H1 (cell line): Measurements from ENCODE around the gene RGS4. TPM values are rescaled to one million over a fixed set of nuclear protein-coding genes. Genes with fewer than 3 reads are reported as not detected.

ENCODE experiments used
- CTCF ChIA-PET: fragments of 300-600 bp; sonication (Branson Sonifier 250); formaldehyde crosslinking; loops from one replicate; lab custom pipeline; 2021; ENCODE audit not compliant: partially characterized antibody; lab: Charles Lee
- POLR2A ChIA-PET: fragments of 300-600 bp; sonication (Branson Sonifier 250); formaldehyde crosslinking; loops from one replicate; lab custom pipeline; 2021; ENCODE audit warnings: inconsistent platforms; ENCODE audit not compliant: partially characterized antibody; lab: Charles Lee
- DNase-seq, 2 experiments: peaks; one replicate each; pipeline versions ENCODE4 v3.0.0 to v3.0.0-alpha.2; 2010 to 2022; ENCODE audit warnings: low spot score in 2 of 2, low read depth in 1 of 2, mixed read lengths in 1 of 2
- FAIRE-seq: peaks from 2 replicates; lab custom pipeline; 2011; peaks lifted over from hg19 to GRCh38; lab: Jason Lieb, UNC
- H2AFZ ChIP-seq: 2 replicates; pipeline ENCODE4 v1.8.1; 2012; ENCODE audit warnings: low read length, inconsistent platforms
- H2AK5ac ChIP-seq: 2 replicates; pipeline ENCODE4 v1.6.1; 2013; ENCODE audit warnings: low read depth, low read length
- H2BK120ac ChIP-seq: replicated peaks from 2 replicates; pipeline ENCODE3; 2013; ENCODE audit warnings: low read depth, low read length, inconsistent platforms
- H2BK12ac ChIP-seq: 2 replicates; pipeline ENCODE4 v1.6.1; 2013; ENCODE audit warnings: low read depth, low read length
- H2BK15ac ChIP-seq: 2 replicates; pipeline ENCODE4 v1.6.1; 2013; ENCODE audit warnings: low read length
- H2BK20ac ChIP-seq: 2 replicates; pipeline ENCODE4 v1.6.1; 2013; ENCODE audit warnings: low read length
- H2BK5ac ChIP-seq: 2 replicates; pipeline ENCODE4 v1.6.1; 2013; ENCODE audit warnings: low read depth, low read length
- H3K14ac ChIP-seq: 2 replicates; pipeline ENCODE4 v1.6.1; 2013; ENCODE audit warnings: inconsistent platforms; ENCODE audit not compliant: insufficient read length
- H3K18ac ChIP-seq: 2 replicates; pipeline ENCODE4 v1.6.1; 2013; ENCODE audit warnings: low read length; ENCODE audit errors: extremely low read depth
- H3K23ac ChIP-seq: 2 replicates; pipeline ENCODE4 v1.6.1; 2013; ENCODE audit warnings: inconsistent platforms; ENCODE audit not compliant: insufficient read length
- H3K23me2 ChIP-seq: 2 replicates; pipeline ENCODE4 v1.6.1; 2013; ENCODE audit warnings: low read depth, low read length
- H3K27ac ChIP-seq: 2 replicates; pipeline ENCODE4 v1.6.1; 2011; ENCODE audit warnings: low read depth, low read length, inconsistent platforms
- H3K27me3 ChIP-seq, 4 experiments: replicated peaks in 1 of 4; 1 replicate in 1 of 4; 2 replicates in 3 of 4; pipeline versions ENCODE4 v1.6.1 to v1.8.1; 2011 to 2013; ENCODE audit warnings: low read length in 3 of 4, mild to moderate bottlenecking in 3 of 4, inconsistent platforms in 2 of 4, mixed read lengths in 2 of 4, moderate library complexity in 1 of 4; ENCODE audit not compliant: control insufficient read depth in 3 of 4, insufficient read depth in 3 of 4; ENCODE audit errors: extremely low read depth in 1 of 4
- H3K36me3 ChIP-seq, 4 experiments: 2 replicates each; pipeline versions ENCODE4 v1.6.1 to v1.8.1; 2011 to 2013; ENCODE audit warnings: mild to moderate bottlenecking in 4 of 4, low read length in 3 of 4, moderate library complexity in 2 of 4, control low read depth in 1 of 4, inconsistent platforms in 1 of 4; ENCODE audit not compliant: insufficient read depth in 4 of 4, control insufficient read depth in 2 of 4
- H3K4ac ChIP-seq: replicated peaks from 2 replicates; pipeline ENCODE3; 2013; ENCODE audit warnings: low read length, low read depth, mixed read lengths, inconsistent platforms; ENCODE audit not compliant: insufficient read length
- H3K4me1 ChIP-seq, 4 experiments: replicated peaks in 1 of 4; 1 replicate in 1 of 4; 2 replicates in 3 of 4; pipeline versions ENCODE4 v1.6.1 to v1.8.1; 2011 to 2013; ENCODE audit warnings: low read length in 3 of 4, inconsistent platforms in 2 of 4, mixed read lengths in 1 of 4; ENCODE audit not compliant: insufficient read depth in 4 of 4, control insufficient read depth in 3 of 4
- H3K4me2 ChIP-seq, 2 experiments: 2 replicates each; pipeline versions ENCODE4 v1.6.1 to v1.8.1; 2011 to 2013; ENCODE audit warnings: low read depth in 2 of 2, low read length in 2 of 2, control low read depth in 1 of 2, inconsistent platforms in 1 of 2, mild to moderate bottlenecking in 1 of 2; ENCODE audit not compliant: insufficient read depth in 1 of 2
- H3K4me3 ChIP-seq, 4 experiments: fragments of 200-600, 300-600 bp in 1 of 4; sonication (generic), shearing (Covaris generic), sonication (Bioruptor Twin) in 1 of 4; 2 replicates each; pipeline versions ENCODE4 v1.5.1 to v1.8.1; 2011 to 2016; ENCODE audit warnings: low read length in 4 of 4, low read depth in 3 of 4, control low read depth in 2 of 4, inconsistent platforms in 2 of 4, mild to moderate bottlenecking in 2 of 4, mixed read lengths in 1 of 4, moderate library complexity in 1 of 4; ENCODE audit not compliant: insufficient read depth in 2 of 4; ENCODE audit errors: extremely low read depth in 1 of 4
- H3K56ac ChIP-seq: replicated peaks from 2 replicates; pipeline ENCODE3; 2013; ENCODE audit warnings: low read depth, mild to moderate bottlenecking, mixed read lengths, low read length, inconsistent platforms; ENCODE audit not compliant: insufficient read length
- H3K79me1 ChIP-seq: 2 replicates; pipeline ENCODE4 v1.6.1; 2013; ENCODE audit warnings: low read depth, low read length, control low read depth
- H3K79me2 ChIP-seq, 2 experiments: 2 replicates each; pipeline versions ENCODE4 v1.6.1 to v1.8.1; 2012 to 2013; ENCODE audit warnings: low read length in 2 of 2, mild to moderate bottlenecking in 2 of 2, inconsistent platforms in 1 of 2; ENCODE audit not compliant: insufficient read depth in 2 of 2, control insufficient read depth in 1 of 2
- H3K9ac ChIP-seq, 4 experiments: replicated peaks in 1 of 4; 1 replicate in 1 of 4; 2 replicates in 3 of 4; pipeline versions ENCODE4 v1.6.1 to v1.8.1; 2011 to 2013; ENCODE audit warnings: low read depth in 3 of 4, low read length in 3 of 4, control low read depth in 2 of 4, mild to moderate bottlenecking in 2 of 4, moderate library complexity in 2 of 4, inconsistent platforms in 1 of 4; ENCODE audit errors: extremely low read depth in 1 of 4
- H3K9me3 ChIP-seq, 2 experiments: 2 replicates each; pipeline versions ENCODE4 v1.6.1 to v1.8.1; 2012 to 2013; ENCODE audit warnings: mild to moderate bottlenecking in 2 of 2, moderate library complexity in 2 of 2, control low read depth in 1 of 2, inconsistent platforms in 1 of 2, low read depth in 1 of 2, low read length in 1 of 2, mixed read lengths in 1 of 2; ENCODE audit not compliant: insufficient read depth in 2 of 2
- H4K20me1 ChIP-seq, 2 experiments: replicated peaks in 1 of 2; 2 replicates each; pipeline versions ENCODE3 to v1.8.1; 2011 to 2013; ENCODE audit warnings: inconsistent platforms in 2 of 2, low read length in 2 of 2, mild to moderate bottlenecking in 1 of 2; ENCODE audit not compliant: insufficient read depth in 2 of 2, control insufficient read depth in 1 of 2
- H4K5ac ChIP-seq: 2 replicates; pipeline ENCODE4 v1.6.1; 2013; ENCODE audit warnings: low read length, low read depth, mixed read lengths, inconsistent platforms; ENCODE audit not compliant: insufficient read length
- H4K8ac ChIP-seq: 2 replicates; pipeline ENCODE4 v1.8.0; 2013; ENCODE audit warnings: mild to moderate bottlenecking, moderate library complexity, low read length, inconsistent platforms; ENCODE audit not compliant: insufficient read depth; ENCODE audit errors: extremely low read depth
- H4K91ac ChIP-seq: replicated peaks from 2 replicates; pipeline ENCODE3; 2013; ENCODE audit warnings: low read length, mixed read lengths, inconsistent platforms; ENCODE audit not compliant: insufficient read length
- BACH1 ChIP-seq: IDR thresholded peaks from 2 replicates; pipeline ENCODE4 v1.6.1; 2012; ENCODE audit warnings: low read length, improper control_type of control experiment
- BRCA1 ChIP-seq: IDR thresholded peaks from 2 replicates; pipeline ENCODE4 v1.6.1; 2012; ENCODE audit warnings: low read depth, low read length, improper control_type of control experiment
- CEBPB ChIP-seq: IDR thresholded peaks from 2 replicates; pipeline ENCODE4 v1.6.1; 2012; ENCODE audit warnings: low read depth, low read length
- CHD2 ChIP-seq: IDR thresholded peaks from 2 replicates; pipeline ENCODE4 v1.6.1; 2012; ENCODE audit warnings: low read length, improper control_type of control experiment
- FOSL1 ChIP-seq: IDR thresholded peaks from 2 replicates; pipeline ENCODE4 v1.6.1; 2011; ENCODE audit warnings: mild to moderate bottlenecking, low read depth, low read length, moderate library complexity; ENCODE audit not compliant: insufficient read depth
- HDAC2 ChIP-seq, 2 experiments: fragments of 300-600 bp in 1 of 2; sonication (generic) in 1 of 2; IDR thresholded peaks; 2 replicates each; pipeline ENCODE4 v1.6.1; 2011 to 2012; ENCODE audit warnings: low read depth in 2 of 2, low read length in 2 of 2, mild to moderate bottlenecking in 2 of 2, moderate library complexity in 2 of 2, borderline replicate concordance in 1 of 2, inconsistent platforms in 1 of 2
- MAFK ChIP-seq: IDR thresholded peaks from 2 replicates; pipeline ENCODE4 v1.6.1; 2012; ENCODE audit warnings: low read depth, mild to moderate bottlenecking, improper control_type of control experiment, low read length
- POLR2AphosphoS5 ChIP-seq: IDR thresholded peaks from 2 replicates; pipeline ENCODE4 v1.6.1; 2011; ENCODE audit warnings: low read depth, low read length
- RFX5 ChIP-seq: IDR thresholded peaks from 2 replicates; pipeline ENCODE4 v1.6.1; 2011; ENCODE audit warnings: low read depth, low read length, improper control_type of control experiment, borderline replicate concordance
- TAF1 ChIP-seq: IDR thresholded peaks from 2 replicates; pipeline ENCODE4 v1.6.1; 2011; ENCODE audit warnings: mild to moderate bottlenecking, low read depth, low read length
- WGBS, 2 experiments: shearing (Covaris generic) in 1 of 2; methylation state at CpG; one replicate each; pipeline versions ENCODE4 v1.1.6 to v1.1.7; 2013 to 2015; ENCODE audit warnings: low lambda C conversion rate in 2 of 2, mixed read lengths in 2 of 2, inconsistent platforms in 1 of 2, low coverage in 1 of 2, missing lambda C conversion rate in 1 of 2; ENCODE audit not compliant: insufficient replicate concordance in 2 of 2, insufficient coverage in 1 of 2, insufficient read length in 1 of 2; ENCODE audit errors: extremely low coverage in 1 of 2, missing lambda C conversion rate in 1 of 2; 5-methylcytosine and 5-hydroxymethylcytosine counted together
- polyA plus RNA-seq, 7 experiments: library from polyadenylated mRNA; depleted of rRNA in 3 of 7; stranded (reverse) in 5 of 7; unstranded in 2 of 7; fragments of >200 nt in 5 of 7; fragments of 200-250 nt in 2 of 7; gene quantifications; 1 replicate in 5 of 7; 2 replicates in 1 of 7; 4 replicates in 1 of 7; pipeline versions ENCODE4 v1.2.1 to v1.2.3, GENCODE V29; 2011 to 2013; ENCODE audit warnings: missing spikeins in 2 of 7, mixed read lengths in 2 of 7
- total RNA-seq: library from RNA; stranded (reverse); fragmentation: NEBNext Ultra II Directional; extraction: Animal tissue kit (Norgen Biotek cat#: 25700); gene quantifications from 2 replicates; pipeline ENCODE4 v1.2.1, GENCODE V29; 2021
- TF ChIP-seq, protein P1 (sequence below): IDR thresholded peaks from 2 replicates; pipeline ENCODE4 v1.6.1; 2011; ENCODE audit warnings: low read length, improper control_type of control experiment
- TF ChIP-seq, protein P2 (sequence below): IDR thresholded peaks from 2 replicates; pipeline ENCODE4 v1.6.1; 2011; ENCODE audit warnings: low read depth, mild to moderate bottlenecking, low read length; ENCODE audit not compliant: insufficient read depth

Gene RGS4
- total and polyA plus RNA-seq, 2 of the 8 experiments (the other 6 are each of a cell fraction or from before 2014, with no cell fraction given): 0.26 to 0.74 TPM

DNA sequence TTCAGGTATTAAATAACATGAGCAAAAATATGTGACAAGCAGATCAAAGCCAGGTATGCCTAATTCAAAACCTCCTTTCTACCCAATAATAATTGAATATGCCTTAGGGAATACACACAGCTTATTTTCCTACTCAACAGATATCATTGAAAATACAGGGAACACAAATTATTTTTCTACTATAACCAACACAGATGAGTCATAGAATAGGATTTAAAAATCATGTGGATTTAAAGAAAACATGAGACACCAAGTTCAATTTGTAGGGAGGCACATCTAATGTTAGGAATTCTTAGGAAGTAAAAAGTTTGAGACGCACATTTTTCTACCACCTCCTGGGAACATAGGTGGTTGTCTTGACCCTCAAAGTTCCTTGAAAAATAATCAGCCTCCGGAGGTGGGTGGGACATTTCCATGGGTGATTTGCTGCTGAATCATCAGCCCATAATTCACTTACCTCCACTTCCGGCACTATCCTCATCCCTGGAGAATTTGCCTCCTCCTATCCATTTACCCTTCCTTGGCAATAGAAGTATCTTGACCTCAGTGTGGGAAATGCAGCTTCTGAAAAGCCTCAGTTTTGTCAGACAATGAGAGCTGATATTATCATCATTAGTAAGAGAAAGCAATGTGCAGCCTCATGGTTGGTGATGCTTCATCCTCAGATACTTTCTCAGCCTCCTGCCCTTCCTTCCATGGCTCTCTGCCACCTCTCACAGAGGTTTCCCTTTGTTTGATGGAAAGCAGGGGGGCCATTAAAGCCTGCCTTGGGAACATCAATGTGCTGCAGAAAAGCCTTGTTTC lies 33.5 kb upstream of the RGS4 start:
- Histone ChIP-seq H3K4me1 (no peaks in the 10 kb centered on the region), H4K8ac (no peak overlapping the region), H3K14ac (no peak overlapping the region), H3K27me3 (no peaks in the 10 kb centered on the region), H3K56ac (no peak overlapping the region), H2BK20ac (no peak overlapping the region), H3K18ac (no peak overlapping the region), H3K79me2 (no peaks in the 10 kb centered on the region), H2AK5ac (no peak overlapping the region), H3K23ac (no peak overlapping the region), H3K4me3 (no peak overlapping the region), H4K20me1 (no peaks in the 10 kb centered on the region), H3K36me3 (no peaks in the 10 kb centered on the region), H3K23me2 (no peaks in the 10 kb centered on the region; the same call in 1 of the 2 replicates), H2BK5ac (no peak overlapping the region), H2AFZ (0 out of 2 replicates have a peak overlapping the region, but pooled peaks have one; percentile 5), H2BK15ac (no peak overlapping the region), H4K5ac (no peak overlapping the region), H2BK12ac (no peak overlapping the region), H3K4me2 (no peak overlapping the region), H3K27ac (no peak overlapping the region), H3K79me1 (no peaks in the 10 kb centered on the region), H3K9me3 (no peaks in the 10 kb centered on the region), H4K91ac (no peak overlapping the region), H3K4ac (no peak overlapping the region), H2BK120ac (no peak overlapping the region), H3K9ac (no peak overlapping the region)
- ChIA-PET POLR2A (no interaction called here), CTCF (no interaction called here)
- FAIRE-seq (no peak), DNase-seq (no peak)
- WGBS, 2 experiments: 73% methylated on average over 3 of the region's 3 CpGs; no CpG with 5 or more reads in 1 of the 2 experiments
- TF ChIP-seq, protein P1, sequence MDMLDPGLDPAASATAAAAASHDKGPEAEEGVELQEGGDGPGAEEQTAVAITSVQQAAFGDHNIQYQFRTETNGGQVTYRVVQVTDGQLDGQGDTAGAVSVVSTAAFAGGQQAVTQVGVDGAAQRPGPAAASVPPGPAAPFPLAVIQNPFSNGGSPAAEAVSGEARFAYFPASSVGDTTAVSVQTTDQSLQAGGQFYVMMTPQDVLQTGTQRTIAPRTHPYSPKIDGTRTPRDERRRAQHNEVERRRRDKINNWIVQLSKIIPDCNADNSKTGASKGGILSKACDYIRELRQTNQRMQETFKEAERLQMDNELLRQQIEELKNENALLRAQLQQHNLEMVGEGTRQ: no peak
- TF ChIP-seq TAF1: no peak
- TF ChIP-seq HDAC2 (IDR thresholded peaks at IDR 0.05; ENCODE audit: borderline replicate concordance in 1 of 2, low read depth in 2 of 2, low read length in 2 of 2): no peak
- TF ChIP-seq FOSL1: no peak
- no peak for TF ChIP-seq MAFK
- no peak for TF ChIP-seq BACH1
- TF ChIP-seq BRCA1: no peak
- TF ChIP-seq, protein P2, sequence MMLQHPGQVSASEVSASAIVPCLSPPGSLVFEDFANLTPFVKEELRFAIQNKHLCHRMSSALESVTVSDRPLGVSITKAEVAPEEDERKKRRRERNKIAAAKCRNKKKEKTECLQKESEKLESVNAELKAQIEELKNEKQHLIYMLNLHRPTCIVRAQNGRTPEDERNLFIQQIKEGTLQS: no peak
- no peak for TF ChIP-seq CHD2
- no peak for TF ChIP-seq RFX5
- no peak for TF ChIP-seq CEBPB
- TF ChIP-seq POLR2AphosphoS5: no peak
